Measurements from ENCODE around the gene GPR160. TPM values are rescaled to one million over a fixed set of nuclear protein-coding genes. Genes with fewer than 3 reads are reported as not detected.

Gene GPR160
- total RNA-seq, 1 donor from 2014 or later = 0.21 TPM

DNA sequence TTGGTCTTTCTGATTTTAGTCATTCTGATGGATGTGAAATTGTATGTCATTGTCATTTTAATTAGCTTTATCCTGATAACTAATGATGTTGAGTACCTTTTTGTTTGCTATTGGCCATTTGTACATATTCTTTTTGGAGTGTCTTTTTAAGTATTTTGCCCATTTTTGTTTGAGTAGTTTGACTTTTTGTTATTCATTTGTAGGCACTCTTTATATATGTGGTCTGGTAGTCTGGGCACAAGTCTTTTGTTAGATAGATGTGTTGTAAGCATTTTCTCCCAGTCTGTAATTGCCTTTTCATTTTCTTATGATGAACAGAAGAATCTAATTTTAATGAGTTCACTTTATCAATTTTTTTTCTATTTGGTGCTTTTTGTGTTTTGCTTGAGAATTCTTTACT is 14.6 kb downstream of the GPR160 start:
- no peak overlapping the region for H3K27ac Mint-ChIP-seq (ENCODE audit: unreplicated experiment)
- H3K27me3 Mint-ChIP-seq (ENCODE audit: low read depth) = no peaks in the 10 kb centered on the region
- no peaks in the 10 kb centered on the region for H3K4me1 Mint-ChIP-seq
- TF ChIP-seq CTCF (conservative IDR thresholded peaks at IDR 0.05) = no peak
- no peaks in the 10 kb centered on the region for H3K9me3 Mint-ChIP-seq
- no peak overlapping the region for H3K4me3 Mint-ChIP-seq
- no peak for DNase-seq (ENCODE audit: low read depth, low spot score)
- H3K36me3 Mint-ChIP-seq (ENCODE audit: low read depth) = no peaks in the 10 kb centered on the region

DNA sequence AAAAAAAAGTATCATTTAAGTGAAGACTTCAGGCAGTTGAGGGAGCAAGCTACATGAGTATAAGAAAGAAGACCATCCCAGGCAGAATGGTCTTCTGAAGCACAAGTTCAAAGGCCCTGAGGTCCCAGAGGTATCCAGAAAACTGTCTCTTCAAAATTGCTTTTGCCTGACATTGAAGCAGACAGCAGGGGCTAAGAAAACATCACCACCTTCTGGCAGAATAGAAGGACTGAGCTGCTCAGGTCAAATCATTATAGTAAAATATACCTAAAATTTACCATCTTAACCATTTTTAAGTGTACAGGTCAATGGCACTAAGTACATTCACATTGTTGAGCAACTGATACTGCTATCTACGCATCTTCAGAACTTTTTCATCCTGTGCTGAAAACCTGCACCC is 16.4 kb downstream of the GPR160 start:
- H3K9me3 Mint-ChIP-seq = no peaks in the 10 kb centered on the region
- H3K4me1 Mint-ChIP-seq = no peaks in the 10 kb centered on the region
- no peak overlapping the region for H3K27ac Mint-ChIP-seq (ENCODE audit: unreplicated experiment)
- no peak for DNase-seq (ENCODE audit: low read depth, low spot score)
- peak; percentile 42 for TF ChIP-seq CTCF (conservative IDR thresholded peaks at IDR 0.05)
- H3K36me3 Mint-ChIP-seq (ENCODE audit: low read depth) = no peaks in the 10 kb centered on the region
- H3K27me3 Mint-ChIP-seq (ENCODE audit: low read depth) = no peaks in the 10 kb centered on the region
- no peak overlapping the region for H3K4me3 Mint-ChIP-seq

DNA sequence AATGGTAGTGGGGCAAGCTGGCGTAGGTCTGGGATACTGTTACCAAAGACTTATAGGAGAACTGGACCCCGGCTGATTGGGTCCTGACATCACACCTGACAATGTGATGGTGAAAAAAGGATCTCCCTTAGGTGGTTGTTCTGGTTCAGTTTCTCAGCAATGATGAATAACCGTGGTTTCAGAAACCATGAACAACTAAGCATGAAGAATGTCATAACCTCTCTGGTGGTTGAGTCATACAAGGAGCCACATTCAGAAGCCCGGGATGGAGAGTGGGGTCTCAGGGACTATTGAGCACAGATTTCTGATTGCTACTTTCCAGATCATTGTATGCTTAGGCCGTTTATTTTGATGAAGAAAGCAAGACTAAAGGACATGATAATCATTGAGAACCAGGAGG is 17.4 kb downstream of the GPR160 start:
- Mint-ChIP-seq H3K4me1 (no peaks in the 10 kb centered on the region), H3K9me3 (no peaks in the 10 kb centered on the region), H3K36me3 (ENCODE audit: low read depth) (no peaks in the 10 kb centered on the region), H3K27me3 (ENCODE audit: low read depth) (no peaks in the 10 kb centered on the region), H3K4me3 (no peak overlapping the region), H3K27ac (ENCODE audit: unreplicated experiment) (no peak overlapping the region)
- no peak for DNase-seq (ENCODE audit: low read depth, low spot score)
- TF ChIP-seq CTCF (conservative IDR thresholded peaks at IDR 0.05) = no peak

- H3K4me3 Mint-ChIP-seq = no peak overlapping the region
- H3K9me3 Mint-ChIP-seq = no peaks in the 10 kb centered on the region
- no peaks in the 10 kb centered on the region for H3K27me3 Mint-ChIP-seq (ENCODE audit: low read depth)
- no peaks in the 10 kb centered on the region for H3K36me3 Mint-ChIP-seq (ENCODE audit: low read depth)
- TF ChIP-seq CTCF (conservative IDR thresholded peaks at IDR 0.05) = no peak
- H3K4me1 Mint-ChIP-seq = no peaks in the 10 kb centered on the region
- DNase-seq (ENCODE audit: low read depth, low spot score) = no peak
- no peak overlapping the region for H3K27ac Mint-ChIP-seq (ENCODE audit: unreplicated experiment)
These were observed 19.1 kb downstream of the GPR160 start for GRCh38 chr3:170056710-170057454.

DNA sequence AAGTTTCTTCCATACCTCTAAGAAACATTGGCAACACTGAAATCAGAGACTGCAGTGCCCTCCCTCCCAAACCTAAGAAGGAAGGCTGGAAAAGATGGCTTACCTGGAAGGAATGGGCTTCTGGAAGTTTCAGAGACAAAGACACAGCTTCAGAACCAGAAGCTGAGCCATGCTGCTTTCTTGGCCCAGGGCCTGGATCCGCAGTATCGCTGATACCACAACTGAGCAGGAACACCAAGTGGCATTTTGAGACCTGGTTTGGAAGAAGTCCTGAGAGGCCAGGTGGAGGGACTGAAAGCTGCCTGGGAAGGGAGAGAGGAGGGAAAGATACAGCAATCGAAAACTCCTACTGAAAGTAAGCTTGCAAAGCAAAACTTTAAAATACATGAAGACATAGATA is 19.8 kb downstream of the GPR160 start:
- Mint-ChIP-seq H3K4me1 (no peaks in the 10 kb centered on the region), H3K4me3 (no peak overlapping the region), H3K36me3 (ENCODE audit: low read depth) (no peaks in the 10 kb centered on the region), H3K27me3 (ENCODE audit: low read depth) (no peaks in the 10 kb centered on the region), H3K9me3 (no peaks in the 10 kb centered on the region), H3K27ac (ENCODE audit: unreplicated experiment) (no peak overlapping the region)
- DNase-seq (ENCODE audit: low read depth, low spot score) = no peak
- TF ChIP-seq CTCF (conservative IDR thresholded peaks at IDR 0.05) = no peak
